ENCODE results near the gene HOXA13. TPM values are rescaled to one million over a fixed set of nuclear protein-coding genes. Genes with fewer than 3 reads are reported as not detected.

The HOXA13 gene
- total RNA-seq, 2 donors from 2014 or later = 35.2 to 39.4 TPM

- ATAC-seq = peak; percentile 33
- DNase-seq = peak; percentile 52 to 61
- intact Hi-C loops (cut with DNase I, micrococcal nuclease) = no loop called here
Measured at GRCh38 chr7:27148756-27149641, 50.9 kb downstream of the HOXA13 start.

GRCh38 chr7:27148031-27148755 is 51.7 kb downstream of the HOXA13 start:
- peak; percentile 33 for ATAC-seq
- intact Hi-C loops (cut with DNase I, micrococcal nuclease) = no loop called here
- peak; percentile 70 to 81 for DNase-seq

- ATAC-seq (peak; percentile 1), DNase-seq (peak; percentile 82)
- intact Hi-C loops (cut with DNase I, micrococcal nuclease) = no loop called here
Measured at GRCh38 chr7:27147199-27148030, 52.5 kb downstream of the HOXA13 start, which contains the start of gene HOXA6. HOXA6 (minus strand) TSS chr7:27147774; CDS start chr7:27147749, 25 bp downstream.

- no peak for DNase-seq
- no peak for ATAC-seq
- intact Hi-C loops (cut with DNase I, micrococcal nuclease) = no loop called here
Measured at GRCh38 chr7:27146491-27147198, 53.2 kb downstream of the HOXA13 start.

GRCh38 chr7:27145914-27146412 is 53.9 kb downstream of the HOXA13 start:
- ATAC-seq (no peak), DNase-seq (peak in 1 of 2 donors; percentile 35)
- intact Hi-C loops (cut with DNase I, micrococcal nuclease) = no loop called here

GRCh38 chr7:27145165-27145913 is 54.6 kb downstream of the HOXA13 start:
- intact Hi-C loops (cut with DNase I, micrococcal nuclease) = no loop called here
- DNase-seq = peak in 1 of 2 donors; percentile 47

GRCh38 chr7:27144781-27145164 is 55.1 kb downstream of the HOXA13 start:
- DNase-seq (no peak), ATAC-seq (no peak)
- intact Hi-C loops (cut with DNase I, micrococcal nuclease) = loop anchor here in 1 of 2 donors (5.0 kb wide), 1 partner anchor 287 kb away; no protein-coding TSS in a partner anchor

More at GRCh38 chr7:27145165-27145913, 54.6 kb downstream of the HOXA13 start:
- no peak for ATAC-seq

Small RNA genes lying within 50 kb of the gene (microRNA-seq; reads per million reads assigned to microRNA genes)
- gene MIR196B = 9,824 to 14,408 reads per million in 2 donors

Other genes starting within 250 kb of the HOXA13 start
- gene HOXA1, start 104.1 kb downstream of the HOXA13 start, total RNA-seq = 1 to 10 TPM; 2.4 to 3.0 TPM
- 1 to 10 TPM; 2.7 to 3.2 TPM for gene HOXA2, start 97.4 kb downstream of the HOXA13 start, total RNA-seq
- gene HOXA4, start 69.3 kb downstream of the HOXA13 start, total RNA-seq = 1 to 10 TPM; 4.5 to 5.1 TPM
- gene HOXA5, start 56.4 kb downstream of the HOXA13 start, total RNA-seq = 10 to 100 TPM; 13.0 to 16.2 TPM
- gene HOXA6, start 52.3 kb downstream of the HOXA13 start, total RNA-seq = 10 to 100 TPM; 20.0 to 21.2 TPM
- gene HOXA3, start 47.5 kb downstream of the HOXA13 start, total RNA-seq = 10 to 100 TPM; 16.4 to 23.2 TPM
- 10 to 100 TPM; 30.2 to 38.9 TPM for gene HOXA7, start 43.4 kb downstream of the HOXA13 start, total RNA-seq
- 10 to 100 TPM; 18.0 to 28.6 TPM for gene HOXA9, start 34.6 kb downstream of the HOXA13 start, total RNA-seq
- 10 to 100 TPM; 23.4 to 30.0 TPM for gene HOXA10, start 25.8 kb downstream of the HOXA13 start, total RNA-seq
- 1 to 10 TPM; 3.1 to 6.1 TPM for gene HOXA11, start 14.9 kb downstream of the HOXA13 start, total RNA-seq
- under 1 TPM; 0.82 to 0.87 TPM for gene EVX1, start 42.7 kb upstream of the HOXA13 start, total RNA-seq

Data from left colon (tissue), 2 donors.